Measurements from ENCODE around the gene CCL13. TPM values are rescaled to one million over a fixed set of nuclear protein-coding genes. Genes with fewer than 3 reads are reported as not detected.

Gene CCL13
- total RNA-seq, 1 experiment from 2014 or later, result not detected

DNA sequence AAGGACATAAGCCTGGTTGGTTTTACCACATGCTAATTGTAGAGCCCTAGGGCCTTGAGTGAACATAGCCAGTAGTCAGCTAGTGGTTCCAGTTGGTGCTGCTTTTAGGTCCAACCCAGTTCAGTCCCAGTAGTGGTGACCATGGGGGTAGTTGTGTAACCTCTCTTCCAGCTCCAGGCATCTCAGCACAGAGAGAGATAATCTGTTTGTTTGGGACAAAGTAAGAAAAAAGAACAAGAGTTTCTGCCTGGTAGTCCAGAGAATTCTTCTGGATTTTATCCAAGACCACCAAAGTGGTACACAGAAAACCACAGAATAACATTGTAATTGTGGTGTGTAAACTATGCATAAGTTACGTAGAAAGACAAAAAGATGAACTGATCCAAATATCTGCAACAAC lies 5.2 kb upstream of the CCL13 start:
- H3K9me2 ChIP-seq (ENCODE audit: insufficient read depth), result no peaks in the 10 kb centered on the region; the same call in 1 of the 2 replicates
- TF ChIP-seq EZH2 (IDR thresholded peaks at IDR 0.05; ENCODE audit: low read depth), result no peak
- TF ChIP-seq, protein P1, sequence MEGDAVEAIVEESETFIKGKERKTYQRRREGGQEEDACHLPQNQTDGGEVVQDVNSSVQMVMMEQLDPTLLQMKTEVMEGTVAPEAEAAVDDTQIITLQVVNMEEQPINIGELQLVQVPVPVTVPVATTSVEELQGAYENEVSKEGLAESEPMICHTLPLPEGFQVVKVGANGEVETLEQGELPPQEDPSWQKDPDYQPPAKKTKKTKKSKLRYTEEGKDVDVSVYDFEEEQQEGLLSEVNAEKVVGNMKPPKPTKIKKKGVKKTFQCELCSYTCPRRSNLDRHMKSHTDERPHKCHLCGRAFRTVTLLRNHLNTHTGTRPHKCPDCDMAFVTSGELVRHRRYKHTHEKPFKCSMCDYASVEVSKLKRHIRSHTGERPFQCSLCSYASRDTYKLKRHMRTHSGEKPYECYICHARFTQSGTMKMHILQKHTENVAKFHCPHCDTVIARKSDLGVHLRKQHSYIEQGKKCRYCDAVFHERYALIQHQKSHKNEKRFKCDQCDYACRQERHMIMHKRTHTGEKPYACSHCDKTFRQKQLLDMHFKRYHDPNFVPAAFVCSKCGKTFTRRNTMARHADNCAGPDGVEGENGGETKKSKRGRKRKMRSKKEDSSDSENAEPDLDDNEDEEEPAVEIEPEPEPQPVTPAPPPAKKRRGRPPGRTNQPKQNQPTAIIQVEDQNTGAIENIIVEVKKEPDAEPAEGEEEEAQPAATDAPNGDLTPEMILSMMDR (conservative IDR thresholded peaks at IDR 0.05), result no peak
- H3K36me3 ChIP-seq (ENCODE audit: low read depth), result no peaks in the 10 kb centered on the region
- BruUV-seq (replicated peaks), result no TSS peak
- no peaks in the 10 kb centered on the region for H3K9me3 ChIP-seq (ENCODE audit: insufficient read depth, low read depth)
- no peak for DNase-seq
- no peak overlapping the region for H3K4me3 ChIP-seq
- POLR2A ChIA-PET (ENCODE audit: unreplicated experiment), result no interaction called here
- CTCF ChIA-PET, result no interaction called here
- intact Hi-C loops (cut with micrococcal nuclease; ENCODE audit: unreplicated experiment), result no loop called here
- no peaks in the 10 kb centered on the region for H4K20me1 ChIP-seq (ENCODE audit: insufficient read depth)
- H3K27me3 ChIP-seq (ENCODE audit: insufficient read depth, low read depth), result peaks cover 8% of the 10 kb centered on the region; the same call in 1 of the 2 replicates
- H2AFZ ChIP-seq, result no peak overlapping the region
- no peak overlapping the region for H3K27ac ChIP-seq
- H3K79me2 ChIP-seq (ENCODE audit: low read depth), result no peaks in the 10 kb centered on the region
- no peaks in the 10 kb centered on the region for H3K4me1 ChIP-seq (replicated peaks; ENCODE audit: insufficient read depth)
- H3K4me2 ChIP-seq, result no peak overlapping the region
- no peaks in the 10 kb centered on the region for H3F3A ChIP-seq (ENCODE audit: insufficient read depth, low read depth)

DNA sequence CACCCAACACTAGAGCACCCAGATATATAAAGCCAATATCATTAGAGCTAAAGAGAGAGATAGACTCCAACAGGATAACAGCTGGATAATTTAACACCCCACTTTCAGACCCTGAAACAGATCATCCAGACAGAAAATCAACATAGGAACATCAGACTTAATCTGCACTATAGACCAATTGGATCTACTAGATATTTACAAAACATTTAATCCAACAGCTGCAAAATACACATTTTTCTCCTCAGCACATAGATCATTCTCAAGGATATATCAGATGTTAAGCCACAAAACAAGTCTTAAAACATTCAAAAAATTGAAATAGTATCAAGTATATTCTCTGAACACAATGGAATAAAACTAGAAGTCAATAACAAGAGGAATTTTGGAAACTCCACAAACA lies 4.1 kb upstream of the CCL13 start:
- no peaks in the 10 kb centered on the region for H3F3A ChIP-seq (ENCODE audit: insufficient read depth, low read depth)
- ChIA-PET POLR2A (ENCODE audit: unreplicated experiment) (no interaction called here), CTCF (no interaction called here)
- H3K4me3 ChIP-seq, result no peak overlapping the region
- H3K4me2 ChIP-seq, result no peak overlapping the region
- H3K9me3 ChIP-seq (ENCODE audit: insufficient read depth, low read depth), result no peaks in the 10 kb centered on the region
- intact Hi-C loops (cut with micrococcal nuclease; ENCODE audit: unreplicated experiment), result no loop called here
- no peaks in the 10 kb centered on the region for H3K36me3 ChIP-seq (ENCODE audit: low read depth)
- DNase-seq, result no peak
- no peaks in the 10 kb centered on the region for H3K4me1 ChIP-seq (replicated peaks; ENCODE audit: insufficient read depth)
- no peak for TF ChIP-seq EZH2 (IDR thresholded peaks at IDR 0.05; ENCODE audit: low read depth)
- TF ChIP-seq, protein P1 (conservative IDR thresholded peaks at IDR 0.05), result no peak
- H3K27ac ChIP-seq, result no peak overlapping the region
- no peak overlapping the region for H2AFZ ChIP-seq
- no peaks in the 10 kb centered on the region; the same call in 1 of the 2 replicates for H3K9me2 ChIP-seq (ENCODE audit: insufficient read depth)
- peaks cover 6% of the 10 kb centered on the region; the same call in 1 of the 2 replicates for H3K27me3 ChIP-seq (ENCODE audit: insufficient read depth, low read depth)
- no peaks in the 10 kb centered on the region for H3K79me2 ChIP-seq (ENCODE audit: low read depth)
- no peaks in the 10 kb centered on the region for H4K20me1 ChIP-seq (ENCODE audit: insufficient read depth)
- BruUV-seq (replicated peaks), result no TSS peak

DNA sequence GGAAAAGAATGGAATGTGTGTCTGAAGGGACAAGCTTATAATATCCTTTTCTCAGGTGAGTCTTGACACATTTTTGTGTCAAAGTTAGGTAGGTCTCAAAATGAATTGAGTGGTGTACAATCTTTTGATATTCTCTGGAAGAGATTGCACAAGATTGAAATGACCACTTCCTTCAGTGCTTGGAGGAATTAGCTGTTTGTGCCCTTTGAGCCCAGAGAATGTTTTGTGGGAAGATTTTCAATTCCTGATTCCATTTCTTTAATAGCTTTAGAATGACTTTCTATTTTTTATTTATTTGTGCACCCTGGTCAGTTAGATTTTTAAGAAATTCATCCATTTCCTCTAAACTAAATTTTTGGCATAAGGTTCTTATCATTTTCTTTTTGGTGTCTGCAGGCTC lies 1.6 kb upstream of the CCL13 start:
- H3K9me3 ChIP-seq (ENCODE audit: insufficient read depth, low read depth), result no peaks in the 10 kb centered on the region
- no peak overlapping the region for H3K4me3 ChIP-seq
- H3K79me2 ChIP-seq (ENCODE audit: low read depth), result no peaks in the 10 kb centered on the region
- H3K9me2 ChIP-seq (ENCODE audit: insufficient read depth), result no peaks in the 10 kb centered on the region; the same call in 1 of the 2 replicates
- no peak overlapping the region for H3K4me2 ChIP-seq
- H3F3A ChIP-seq (ENCODE audit: insufficient read depth, low read depth), result no peaks in the 10 kb centered on the region
- POLR2A ChIA-PET (ENCODE audit: unreplicated experiment), result no interaction called here
- no peaks in the 10 kb centered on the region for H4K20me1 ChIP-seq (ENCODE audit: insufficient read depth)
- H2AFZ ChIP-seq, result no peak overlapping the region
- CTCF ChIA-PET, result no interaction called here
- DNase-seq, result no peak
- H3K4me1 ChIP-seq (replicated peaks; ENCODE audit: insufficient read depth), result no peaks in the 10 kb centered on the region
- intact Hi-C loops (cut with micrococcal nuclease; ENCODE audit: unreplicated experiment), result no loop called here
- BruUV-seq (replicated peaks), result no TSS peak
- no peaks in the 10 kb centered on the region for H3K36me3 ChIP-seq (ENCODE audit: low read depth)
- H3K27me3 ChIP-seq (ENCODE audit: insufficient read depth, low read depth), result no peaks in the 10 kb centered on the region
- no peak overlapping the region for H3K27ac ChIP-seq
- TF ChIP-seq, protein P1 (conservative IDR thresholded peaks at IDR 0.05), result no peak
- no peak for TF ChIP-seq EZH2 (IDR thresholded peaks at IDR 0.05; ENCODE audit: low read depth)
